GM18951 (cell line): ENCODE measurements around the gene ARHGEF3.

ENCODE experiments used
- POLR2A ChIP-seq: IDR thresholded peaks from 4 replicates; pipeline ENCODE4 v1.6.1; 2011; ENCODE audit warnings: mild to moderate bottlenecking; ENCODE audit not compliant: insufficient read length, insufficient read depth; ENCODE audit errors: extremely low read depth
- in situ Hi-C: fragments of 300-500 bp; cut with MboI; formaldehyde crosslinking; loops from one replicate; pipeline ENCODE4 v1.12.0; 2022; ENCODE audit warnings: low sequenced_read_pairs, mixed read lengths, inconsistent platforms; ENCODE audit not compliant: unreplicated experiment

The ARHGEF3 gene

DNA sequence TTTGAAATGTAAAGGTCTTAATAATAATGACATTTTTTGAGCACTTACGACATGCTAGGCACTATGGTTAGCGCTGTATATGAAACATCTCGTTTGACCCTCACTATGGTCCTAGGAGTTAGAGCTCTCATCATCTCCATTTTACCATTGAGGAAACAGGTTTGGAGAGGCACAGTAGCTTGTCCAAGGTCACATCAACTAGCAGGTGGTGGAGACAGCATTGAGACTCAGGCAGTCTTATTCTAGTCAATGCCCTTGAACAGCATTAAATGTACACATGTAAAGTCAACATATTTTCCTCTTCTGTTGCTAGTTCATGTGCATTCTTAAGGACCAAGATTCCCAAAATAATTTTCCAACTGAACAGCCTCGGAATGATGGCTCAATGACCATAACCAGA, 4.8 kb downstream of the ARHGEF3 start:
- no peak for TF ChIP-seq POLR2A
- in situ Hi-C loops = loop anchor here (5.0 kb wide), 1 partner anchor 85 kb away; no protein-coding TSS in a partner anchor

DNA sequence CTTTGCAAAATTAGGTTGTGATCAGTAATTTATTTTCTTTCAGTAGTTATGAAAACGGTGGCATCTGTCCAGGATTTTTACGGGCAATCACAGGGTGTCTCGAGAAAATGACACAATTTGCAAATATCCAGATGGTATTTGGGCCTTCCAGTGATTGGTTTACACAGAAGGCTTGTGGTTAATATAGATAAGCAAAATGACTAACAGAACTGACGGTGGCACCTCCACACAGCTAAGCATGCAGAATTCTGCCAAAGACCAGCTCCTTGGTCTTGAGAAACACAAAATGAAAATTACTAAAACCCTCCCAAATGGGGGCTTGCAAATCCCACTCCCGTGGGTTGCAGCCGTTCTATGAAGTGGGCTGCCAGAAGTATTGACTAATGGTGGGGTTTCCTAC, 5.5 kb downstream of the ARHGEF3 start:
- no peak for TF ChIP-seq POLR2A
- in situ Hi-C loops = loop anchor here (5.0 kb wide), 1 partner anchor 84 kb away; no protein-coding TSS in a partner anchor

DNA sequence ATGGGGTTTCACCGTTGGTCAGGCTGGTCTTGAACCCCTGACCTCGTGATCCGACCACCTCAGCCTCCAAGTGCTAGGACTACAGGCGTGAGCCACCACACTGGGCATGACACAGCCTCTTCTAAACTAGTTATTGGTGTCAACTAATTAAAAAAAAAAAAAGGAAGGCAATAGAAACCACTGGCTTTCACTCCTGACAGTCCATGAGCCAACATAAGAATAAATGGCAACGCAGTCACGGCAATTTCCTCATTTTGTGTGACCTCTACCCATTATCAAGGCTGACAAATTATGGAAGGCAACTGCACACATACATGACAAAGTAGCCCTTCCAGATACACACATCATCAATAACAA, 5.9 kb downstream of the ARHGEF3 start:
- TF ChIP-seq POLR2A = no peak
- in situ Hi-C loops = loop anchor here (5.0 kb wide), 1 partner anchor 84 kb away; no protein-coding TSS in a partner anchor

- no peak for TF ChIP-seq POLR2A
- in situ Hi-C loops = loop anchor here (5.0 kb wide), 1 partner anchor 83 kb away; no protein-coding TSS in a partner anchor
These were observed 6.5 kb downstream of the ARHGEF3 start for GRCh38 chr3:56795097-56795828.

DNA sequence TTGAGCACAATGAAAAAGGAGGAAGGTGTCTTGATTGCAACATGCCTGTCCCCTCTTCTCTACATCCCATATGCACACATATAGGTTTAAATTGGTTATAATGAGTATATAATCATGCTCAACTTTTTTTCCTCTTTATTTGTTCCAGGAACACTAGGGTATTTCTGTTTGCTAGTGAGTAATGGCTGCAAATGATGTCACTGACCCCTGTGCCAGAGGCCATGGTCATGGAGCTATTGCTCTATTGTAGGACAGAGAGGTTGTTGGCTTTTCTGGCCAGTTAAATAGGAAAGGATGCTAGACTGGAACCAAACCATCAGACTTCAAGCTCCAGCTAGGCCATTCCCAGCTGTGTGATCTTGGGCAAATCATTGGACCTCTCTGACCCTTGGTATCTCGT, 9.6 kb downstream of the ARHGEF3 start:
- in situ Hi-C loops = no loop called here
- no peak for TF ChIP-seq POLR2A

- in situ Hi-C loops = no loop called here
- TF ChIP-seq POLR2A = no peak
These were observed 11.5 kb downstream of the ARHGEF3 start for GRCh38 chr3:56790016-56790821.

GRCh38 chr3:56789076-56789475, 12.7 kb downstream of the ARHGEF3 start:
- in situ Hi-C loops = no loop called here
- TF ChIP-seq POLR2A = no peak

- TF ChIP-seq POLR2A = no peak
- in situ Hi-C loops = no loop called here
These were observed 13.2 kb downstream of the ARHGEF3 start for GRCh38 chr3:56788521-56788920.

DNA sequence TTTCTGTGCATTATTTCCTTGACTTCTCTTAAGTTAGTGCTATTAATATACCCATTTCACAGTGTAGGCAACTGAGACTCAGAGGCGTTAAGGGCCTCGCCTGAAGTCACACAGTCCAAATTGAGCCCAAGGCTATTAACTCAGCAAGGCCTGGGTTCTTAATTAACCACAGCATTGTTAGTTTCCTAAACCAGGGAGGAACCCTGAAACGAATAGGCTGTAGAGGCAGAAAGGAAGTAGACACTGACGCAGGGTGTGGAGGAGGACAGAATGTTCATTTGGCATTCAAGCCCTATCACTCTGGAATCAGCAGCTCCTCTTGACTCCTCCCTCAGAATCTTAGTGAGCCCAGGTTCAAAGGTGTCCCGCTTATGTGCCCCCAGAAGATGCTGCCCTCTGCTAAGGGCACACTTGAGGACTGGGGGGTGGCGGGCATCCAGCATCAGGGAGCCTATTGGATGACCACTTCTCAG, 13.9 kb downstream of the ARHGEF3 start:
- in situ Hi-C loops = no loop called here
- TF ChIP-seq POLR2A = no peak

GRCh38 chr3:56787258-56787775, 14.4 kb downstream of the ARHGEF3 start:
- TF ChIP-seq POLR2A = no peak
- in situ Hi-C loops = no loop called here

DNA sequence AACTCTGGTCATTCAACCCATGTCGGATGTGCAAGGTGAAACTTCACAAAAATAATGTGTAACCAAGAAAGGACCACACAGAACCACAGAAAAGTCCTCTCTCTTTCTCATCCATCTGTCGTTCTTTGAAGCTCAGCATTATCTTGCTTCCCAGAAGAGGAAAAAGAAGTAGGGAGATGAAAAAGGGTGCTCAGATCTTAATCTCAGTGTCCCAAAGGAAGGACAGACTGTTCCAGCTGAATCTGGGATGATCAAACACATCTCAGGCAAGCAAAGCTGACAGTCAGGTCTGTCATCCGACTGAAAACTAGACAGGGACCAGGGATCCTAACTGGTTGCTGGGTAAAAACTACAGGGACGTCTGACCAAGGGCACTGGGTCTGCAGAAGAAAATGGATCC, 16.2 kb downstream of the ARHGEF3 start:
- TF ChIP-seq POLR2A = no peak
- in situ Hi-C loops = no loop called here

- in situ Hi-C loops = no loop called here
- no peak for TF ChIP-seq POLR2A
These were observed 17.2 kb downstream of the ARHGEF3 start for GRCh38 chr3:56784448-56785001.
